ENCODE measurements around the gene RYR3.

RYR3 gene

DNA sequence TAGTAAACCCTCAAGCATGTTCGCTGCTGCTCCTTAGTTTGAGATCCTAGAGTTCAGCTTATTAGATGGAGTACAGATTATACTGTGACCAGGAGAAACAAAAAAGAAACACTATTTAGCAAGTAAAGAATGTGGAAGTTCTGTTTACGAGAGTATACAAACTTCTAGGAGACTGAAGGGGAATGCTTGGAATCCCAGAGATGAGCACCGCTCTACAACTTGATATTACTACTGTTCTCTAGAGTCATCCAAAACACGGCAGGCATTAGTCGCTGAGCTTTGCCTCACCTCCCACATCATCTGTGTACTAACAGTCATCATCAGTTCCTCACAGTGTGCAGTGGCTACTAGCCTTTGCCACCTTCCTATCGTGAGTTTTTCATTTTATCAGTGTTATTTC lies 536.1 kb downstream of the RYR3 start:
- no peak for TF ChIP-seq CTCF (IDR thresholded peaks at IDR 0.05)
- H3K9me3 ChIP-seq, result no peaks in the 10 kb centered on the region
- no peak overlapping the region for H3K27ac ChIP-seq
- H3K27me3 ChIP-seq, result peaks cover 6% of the 10 kb centered on the region
- H3K36me3 ChIP-seq, result no peaks in the 10 kb centered on the region
- H3K4me3 ChIP-seq (ENCODE audit: low read depth in 1 of 2, low read length in 1 of 2), result no peak overlapping the region
- H3K4me1 ChIP-seq (ENCODE audit: control insufficient read depth in 1 of 2, insufficient read depth in 1 of 2, low read depth in 1 of 2, low read length in 1 of 2), result no peaks in the 10 kb centered on the region

DNA sequence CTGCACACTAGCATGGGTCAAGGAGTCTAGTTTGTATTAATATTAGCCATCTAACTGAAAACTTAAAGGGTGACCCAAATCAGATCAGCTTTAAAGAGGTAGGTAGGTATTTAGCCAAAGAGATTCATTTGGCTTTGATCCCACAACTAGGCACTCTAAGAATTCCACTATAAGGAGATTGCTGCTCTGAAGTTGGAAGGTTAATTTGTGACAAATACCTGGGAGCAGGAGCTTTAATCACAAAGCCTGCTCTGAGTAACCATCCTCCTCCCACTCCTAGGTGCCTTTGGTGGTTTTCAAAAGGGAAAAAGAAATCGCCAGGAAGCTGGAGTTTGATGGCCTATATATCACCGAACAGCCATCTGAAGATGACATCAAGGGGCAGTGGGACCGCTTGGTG lies 537.2 kb downstream of the RYR3 start:
- Histone ChIP-seq H3K36me3 (no peaks in the 10 kb centered on the region), H3K4me3 (ENCODE audit: low read depth in 1 of 2, low read length in 1 of 2) (no peak overlapping the region), H3K27me3 (peaks cover 6% of the 10 kb centered on the region), H3K27ac (no peak overlapping the region), H3K4me1 (ENCODE audit: control insufficient read depth in 1 of 2, insufficient read depth in 1 of 2, low read depth in 1 of 2, low read length in 1 of 2) (no peaks in the 10 kb centered on the region), H3K9me3 (no peaks in the 10 kb centered on the region)
- TF ChIP-seq CTCF (IDR thresholded peaks at IDR 0.05), result no peak

DNA sequence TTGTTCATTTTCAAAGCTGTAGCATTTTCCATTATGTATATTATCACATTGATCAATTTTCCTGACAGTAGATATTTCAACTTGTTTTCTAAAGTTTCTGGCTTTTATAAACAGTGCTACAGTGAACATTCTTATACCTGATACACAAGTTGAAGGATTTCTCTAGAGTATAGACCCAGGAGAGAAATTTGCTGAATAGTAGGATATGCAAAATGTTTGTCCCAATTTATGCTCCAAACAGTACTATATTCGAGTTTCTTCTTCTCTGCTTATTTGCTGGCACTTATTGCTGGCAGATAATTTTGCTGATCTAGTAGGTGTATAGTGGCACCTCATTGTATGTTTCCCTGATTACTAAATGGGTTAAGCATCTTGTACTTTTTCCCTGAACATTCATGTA lies 540.3 kb downstream of the RYR3 start:
- Histone ChIP-seq H3K4me1 (ENCODE audit: control insufficient read depth in 1 of 2, insufficient read depth in 1 of 2, low read depth in 1 of 2, low read length in 1 of 2) (no peaks in the 10 kb centered on the region), H3K4me3 (ENCODE audit: low read depth in 1 of 2, low read length in 1 of 2) (no peak overlapping the region), H3K36me3 (no peaks in the 10 kb centered on the region), H3K27ac (no peak overlapping the region), H3K27me3 (peaks cover 6% of the 10 kb centered on the region), H3K9me3 (no peaks in the 10 kb centered on the region)
- no peak for TF ChIP-seq CTCF (IDR thresholded peaks at IDR 0.05)

GRCh38 chr15:33852094-33852493 lies 541.3 kb downstream of the RYR3 start:
- Histone ChIP-seq H3K27ac (no peak overlapping the region), H3K4me1 (ENCODE audit: control insufficient read depth in 1 of 2, insufficient read depth in 1 of 2, low read depth in 1 of 2, low read length in 1 of 2) (no peaks in the 10 kb centered on the region), H3K4me3 (ENCODE audit: low read depth in 1 of 2, low read length in 1 of 2) (no peak overlapping the region), H3K27me3 (peaks cover 6% of the 10 kb centered on the region), H3K9me3 (no peaks in the 10 kb centered on the region), H3K36me3 (no peaks in the 10 kb centered on the region)
- TF ChIP-seq CTCF (IDR thresholded peaks at IDR 0.05), result no peak

DNA sequence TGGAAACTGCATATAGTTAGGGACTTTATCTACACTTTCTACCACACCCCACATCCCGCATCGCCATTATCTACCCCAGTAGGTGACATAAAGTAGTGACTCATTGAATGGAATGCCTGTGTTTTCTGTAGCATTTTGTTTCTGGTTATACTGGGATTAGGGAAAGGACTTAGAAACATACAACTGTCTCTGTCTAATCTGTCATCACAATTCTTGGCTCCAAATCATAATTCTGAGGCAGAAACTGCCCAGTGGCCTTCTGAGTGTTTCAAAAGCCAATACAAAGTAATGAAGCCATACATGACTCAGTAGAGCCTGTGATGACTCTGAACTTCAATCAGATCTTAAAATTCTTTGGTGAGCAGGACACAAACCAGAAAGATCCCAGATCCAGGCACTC lies 541.8 kb downstream of the RYR3 start:
- no peak overlapping the region for H3K4me3 ChIP-seq (ENCODE audit: low read depth in 1 of 2, low read length in 1 of 2)
- no peaks in the 10 kb centered on the region for H3K36me3 ChIP-seq
- H3K27ac ChIP-seq, result no peak overlapping the region
- H3K9me3 ChIP-seq, result no peaks in the 10 kb centered on the region
- no peaks in the 10 kb centered on the region for H3K4me1 ChIP-seq (ENCODE audit: control insufficient read depth in 1 of 2, insufficient read depth in 1 of 2, low read depth in 1 of 2, low read length in 1 of 2)
- TF ChIP-seq CTCF (IDR thresholded peaks at IDR 0.05), result no peak
- H3K27me3 ChIP-seq, result peaks cover 6% of the 10 kb centered on the region

DNA sequence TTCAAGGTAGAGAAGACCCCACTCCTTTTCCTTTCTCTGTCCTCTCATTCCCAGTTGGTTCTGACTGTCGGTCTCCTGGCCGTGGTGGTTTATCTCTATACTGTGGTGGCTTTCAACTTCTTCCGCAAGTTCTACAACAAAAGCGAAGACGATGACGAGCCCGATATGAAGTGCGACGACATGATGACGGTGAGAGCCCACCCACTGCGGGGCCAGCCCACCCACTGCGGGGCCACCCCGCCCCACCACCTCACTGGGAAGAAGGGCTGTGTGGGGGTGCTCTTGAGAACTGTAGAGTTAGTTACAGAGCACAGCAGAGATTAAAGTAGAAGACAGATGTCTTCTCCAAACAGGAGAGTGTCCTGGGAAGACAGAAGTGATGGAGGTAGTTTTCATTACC lies 547.0 kb downstream of the RYR3 start:
- no peaks in the 10 kb centered on the region for H3K27me3 ChIP-seq
- no peak overlapping the region for H3K4me3 ChIP-seq (ENCODE audit: low read depth in 1 of 2, low read length in 1 of 2)
- no peak for TF ChIP-seq CTCF (IDR thresholded peaks at IDR 0.05)
- H3K36me3 ChIP-seq, result no peaks in the 10 kb centered on the region
- no peaks in the 10 kb centered on the region for H3K4me1 ChIP-seq (ENCODE audit: control insufficient read depth in 1 of 2, insufficient read depth in 1 of 2, low read depth in 1 of 2, low read length in 1 of 2)
- H3K27ac ChIP-seq, result no peak overlapping the region
- H3K9me3 ChIP-seq, result no peaks in the 10 kb centered on the region

Data from neutrophil (primary cell).